Ishikawa (cell line): ENCODE results near the gene MTCH2.

Source experiments
- CEBPB ChIP-seq: IDR thresholded peaks from 2 replicates; pipeline ENCODE4 v1.6.1; 2012
- NFIC ChIP-seq: IDR thresholded peaks from 2 replicates; pipeline ENCODE4 v1.6.1; 2012
- YY1 ChIP-seq: IDR thresholded peaks from 2 replicates; pipeline ENCODE4 v1.6.1; 2012; ENCODE audit warnings: low read depth
- TF ChIP-seq, protein P1 (sequence below): IDR thresholded peaks from 2 replicates; pipeline ENCODE4 v1.6.1; 2012; ENCODE audit warnings: low read depth, mild to moderate bottlenecking

GRCh38 chr11:47603295-47603694, 39.1 kb downstream of the MTCH2 start:
- TF ChIP-seq CEBPB (no peak), NFIC (no peak), YY1 (no peak)
- TF ChIP-seq, protein P1, sequence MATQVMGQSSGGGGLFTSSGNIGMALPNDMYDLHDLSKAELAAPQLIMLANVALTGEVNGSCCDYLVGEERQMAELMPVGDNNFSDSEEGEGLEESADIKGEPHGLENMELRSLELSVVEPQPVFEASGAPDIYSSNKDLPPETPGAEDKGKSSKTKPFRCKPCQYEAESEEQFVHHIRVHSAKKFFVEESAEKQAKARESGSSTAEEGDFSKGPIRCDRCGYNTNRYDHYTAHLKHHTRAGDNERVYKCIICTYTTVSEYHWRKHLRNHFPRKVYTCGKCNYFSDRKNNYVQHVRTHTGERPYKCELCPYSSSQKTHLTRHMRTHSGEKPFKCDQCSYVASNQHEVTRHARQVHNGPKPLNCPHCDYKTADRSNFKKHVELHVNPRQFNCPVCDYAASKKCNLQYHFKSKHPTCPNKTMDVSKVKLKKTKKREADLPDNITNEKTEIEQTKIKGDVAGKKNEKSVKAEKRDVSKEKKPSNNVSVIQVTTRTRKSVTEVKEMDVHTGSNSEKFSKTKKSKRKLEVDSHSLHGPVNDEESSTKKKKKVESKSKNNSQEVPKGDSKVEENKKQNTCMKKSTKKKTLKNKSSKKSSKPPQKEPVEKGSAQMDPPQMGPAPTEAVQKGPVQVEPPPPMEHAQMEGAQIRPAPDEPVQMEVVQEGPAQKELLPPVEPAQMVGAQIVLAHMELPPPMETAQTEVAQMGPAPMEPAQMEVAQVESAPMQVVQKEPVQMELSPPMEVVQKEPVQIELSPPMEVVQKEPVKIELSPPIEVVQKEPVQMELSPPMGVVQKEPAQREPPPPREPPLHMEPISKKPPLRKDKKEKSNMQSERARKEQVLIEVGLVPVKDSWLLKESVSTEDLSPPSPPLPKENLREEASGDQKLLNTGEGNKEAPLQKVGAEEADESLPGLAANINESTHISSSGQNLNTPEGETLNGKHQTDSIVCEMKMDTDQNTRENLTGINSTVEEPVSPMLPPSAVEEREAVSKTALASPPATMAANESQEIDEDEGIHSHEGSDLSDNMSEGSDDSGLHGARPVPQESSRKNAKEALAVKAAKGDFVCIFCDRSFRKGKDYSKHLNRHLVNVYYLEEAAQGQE: no peak
